ENCODE results near the gene DYSF.
"Not testable (repeated sequence)": the region's sequence is repeated elsewhere in the genome, so short reads cannot be mapped to it uniquely, and the experiment has no call there.

Gene DYSF

GRCh38 chr2:71618327-71619113 lies 165.2 kb downstream of the DYSF start:
- DNase-seq, result peak; percentile 31

DNA sequence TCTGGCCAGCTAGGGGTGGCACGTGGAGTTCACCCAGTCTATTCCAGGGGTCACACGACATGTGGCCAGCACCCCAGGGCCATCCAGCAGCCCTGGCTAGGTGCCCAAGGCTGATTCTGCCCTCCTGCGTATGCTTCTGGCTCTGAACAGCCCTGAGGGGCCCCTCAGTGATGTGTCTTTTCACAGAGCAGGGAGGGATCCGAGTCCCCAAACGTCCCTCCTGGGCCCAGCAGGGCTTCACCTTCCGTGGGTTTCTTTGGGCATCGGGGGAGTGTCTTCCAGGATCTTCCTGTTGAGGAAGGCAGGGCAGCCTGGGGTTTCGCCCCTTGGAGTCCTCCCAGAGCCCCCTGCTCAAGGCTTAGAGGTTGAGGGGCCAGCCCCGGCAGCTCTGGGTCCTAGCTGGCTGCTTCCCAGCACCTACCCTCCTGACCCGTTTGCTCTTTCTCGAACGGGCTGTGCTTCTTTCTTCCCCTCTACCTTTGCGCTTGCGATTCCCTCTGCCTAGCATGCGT lies 165.9 kb downstream of the DYSF start:
- peak; percentile 29 for DNase-seq

DNA sequence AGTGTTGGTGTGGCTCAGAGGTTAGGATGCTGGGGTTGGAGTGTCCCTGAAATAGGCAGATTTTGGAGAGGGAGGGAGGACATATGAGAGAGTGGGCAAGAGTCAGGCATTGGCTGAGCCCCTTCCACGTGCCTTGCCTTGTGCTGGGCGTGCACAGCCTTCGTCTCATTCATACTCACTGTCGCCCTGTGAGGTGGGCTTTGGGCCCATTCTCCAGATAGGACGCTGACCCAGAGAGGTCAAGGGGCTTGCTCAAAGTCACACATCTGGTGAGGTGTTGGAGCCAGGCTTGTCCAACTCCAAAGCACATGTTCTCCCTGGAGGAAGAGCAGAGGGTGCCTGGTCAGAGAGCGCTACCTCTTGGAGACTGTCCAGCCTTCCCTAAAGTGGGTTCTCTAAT lies 166.8 kb downstream of the DYSF start:
- peak; percentile 8 for DNase-seq

DNA sequence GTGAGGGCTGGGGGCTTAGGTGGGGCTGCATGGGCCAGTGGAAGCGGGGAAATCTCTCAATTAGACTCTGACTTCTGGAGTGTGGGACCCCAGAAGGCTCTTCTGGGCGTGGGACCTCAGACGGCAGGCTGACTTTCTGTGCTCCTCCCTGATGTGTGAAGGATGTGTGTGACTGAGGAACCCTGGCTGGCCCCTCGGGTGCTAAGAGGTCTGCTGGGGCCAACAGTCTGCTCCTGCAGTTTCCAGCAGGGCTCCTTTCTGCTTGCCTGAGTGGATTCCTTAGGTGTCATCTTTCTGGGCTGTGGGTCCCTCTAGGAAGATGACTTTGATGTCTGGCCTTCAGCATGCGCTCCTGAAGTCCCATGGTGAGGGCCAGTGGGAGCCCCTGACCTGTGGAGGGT lies 167.5 kb downstream of the DYSF start:
- peak; percentile 13 for DNase-seq

GRCh38 chr2:71629273-71629672 lies 175.9 kb downstream of the DYSF start:
- DNase-seq, result no peak

DNA sequence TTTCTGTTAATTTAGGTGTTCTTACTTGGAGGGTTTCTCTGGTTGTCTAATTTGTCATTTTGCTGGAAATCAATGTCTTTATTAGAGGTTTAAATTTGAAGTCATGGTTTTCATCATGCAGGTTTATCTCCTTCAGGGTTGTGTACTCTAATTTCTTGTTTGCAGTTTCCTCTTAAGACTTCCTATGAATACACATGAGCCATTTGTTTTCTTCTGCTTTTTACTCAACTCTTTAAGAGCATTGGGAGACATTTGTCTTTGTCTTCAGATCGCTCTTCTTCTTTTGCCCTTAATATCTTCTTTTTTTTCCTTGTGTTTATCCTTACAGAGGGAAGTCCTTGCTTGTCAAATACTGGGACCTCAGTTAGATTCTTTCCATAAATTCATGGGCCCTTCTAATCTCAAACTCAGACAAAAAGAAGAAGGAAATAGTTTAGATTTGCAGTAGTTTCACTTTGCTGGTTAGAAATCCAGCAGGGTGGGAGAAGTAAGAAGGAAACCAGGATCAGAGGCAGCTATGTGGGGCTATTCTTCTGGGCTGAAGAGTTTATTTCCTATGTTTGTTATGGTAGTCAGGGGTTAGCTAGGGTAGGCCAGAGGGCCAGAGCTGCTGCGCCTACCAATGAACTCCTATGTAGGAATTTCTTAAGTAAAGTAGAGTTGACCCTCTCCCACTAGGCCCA lies 176.6 kb downstream of the DYSF start:
- DNase-seq, result no peak

DNA sequence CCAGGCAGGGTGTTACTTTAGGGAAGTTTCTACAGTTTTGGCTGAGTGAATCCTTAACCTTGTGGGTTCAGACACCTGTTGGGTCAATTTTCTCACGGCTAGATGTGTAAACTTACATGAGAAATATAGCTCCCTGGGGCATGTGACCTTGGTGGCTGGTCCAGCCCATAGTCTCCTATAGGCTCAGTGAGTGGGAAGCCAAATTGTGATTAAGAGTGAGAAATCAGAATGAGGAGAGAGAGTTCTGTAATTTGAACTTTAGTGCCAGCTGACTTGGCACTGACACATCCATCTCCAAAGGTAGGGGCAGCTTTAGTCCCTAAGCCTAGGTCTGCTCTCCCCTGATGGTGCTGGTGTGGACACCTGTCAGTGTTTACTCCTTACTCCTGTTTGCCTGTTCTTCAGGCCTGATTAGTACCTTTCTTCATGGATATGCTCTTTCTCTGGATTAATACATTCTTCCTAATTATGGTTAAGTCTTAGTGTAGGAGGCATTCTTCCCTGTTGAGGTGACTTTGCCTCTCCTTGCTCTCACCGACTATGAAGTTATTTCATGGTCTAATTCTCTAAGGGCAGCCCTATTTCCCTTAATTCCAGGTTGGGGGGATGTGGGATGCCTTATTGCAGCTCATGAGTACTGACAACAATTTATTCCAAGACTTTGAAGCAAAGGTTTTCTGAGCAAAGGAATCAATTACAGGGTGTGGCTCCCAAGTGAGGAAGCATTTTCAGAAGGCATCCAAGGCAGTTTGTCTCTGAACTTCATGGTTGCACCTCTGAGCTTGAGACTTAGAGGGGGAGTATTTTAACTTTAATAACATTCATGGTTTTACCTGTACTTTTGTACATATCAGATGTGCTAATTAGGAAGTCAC lies 177.3 kb downstream of the DYSF start:
- DNase-seq, result no peak

DNA sequence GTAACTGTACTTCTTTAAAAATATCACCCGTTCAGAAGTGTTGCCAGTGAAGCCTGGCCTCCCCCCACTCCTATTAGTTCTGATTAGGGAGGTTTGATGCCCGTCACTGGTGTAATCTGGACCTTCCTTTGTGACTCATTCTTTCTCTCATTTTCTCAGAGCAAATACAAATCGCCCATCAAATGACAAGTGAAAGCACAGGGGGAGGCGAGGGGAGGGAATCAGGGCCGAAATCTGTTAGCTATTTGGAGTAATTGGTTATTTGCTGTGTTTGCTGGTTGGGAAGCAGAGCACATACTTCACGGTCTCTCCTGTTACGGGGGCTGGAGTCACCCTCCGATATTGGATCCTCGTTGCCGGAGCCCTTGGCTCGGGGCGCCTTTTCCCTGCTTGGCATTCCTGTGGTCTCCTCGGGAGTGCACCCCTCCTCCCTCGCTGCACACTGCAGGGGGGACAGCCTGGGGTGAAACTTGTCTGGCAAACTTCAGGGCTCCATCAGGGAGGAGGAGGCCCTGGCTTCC lies 178.1 kb downstream of the DYSF start:
- DNase-seq, result peak; percentile 64

DNA sequence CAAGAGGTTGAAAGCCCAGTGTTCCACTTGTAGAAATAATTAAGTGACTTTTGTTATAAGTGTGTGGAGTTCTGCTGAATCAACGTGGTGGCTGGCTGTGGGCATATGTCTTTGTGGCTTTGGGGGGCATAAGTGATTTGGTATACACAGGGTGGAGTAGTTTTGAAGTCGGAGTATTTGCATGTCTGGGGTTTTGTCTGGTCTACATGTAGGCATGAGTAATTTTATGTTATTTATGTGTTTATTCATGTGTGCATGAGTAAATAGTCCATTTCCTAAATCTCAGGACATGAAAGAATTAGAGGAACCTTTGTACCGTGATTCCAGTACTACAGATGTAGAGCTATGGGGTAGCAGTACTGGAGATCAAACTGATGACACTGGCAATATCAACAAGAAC lies 179.7 kb downstream of the DYSF start:
- DNase-seq, result no peak

GRCh38 chr2:71634567-71634966 lies 181.2 kb downstream of the DYSF start:
- DNase-seq, result no peak

DNA sequence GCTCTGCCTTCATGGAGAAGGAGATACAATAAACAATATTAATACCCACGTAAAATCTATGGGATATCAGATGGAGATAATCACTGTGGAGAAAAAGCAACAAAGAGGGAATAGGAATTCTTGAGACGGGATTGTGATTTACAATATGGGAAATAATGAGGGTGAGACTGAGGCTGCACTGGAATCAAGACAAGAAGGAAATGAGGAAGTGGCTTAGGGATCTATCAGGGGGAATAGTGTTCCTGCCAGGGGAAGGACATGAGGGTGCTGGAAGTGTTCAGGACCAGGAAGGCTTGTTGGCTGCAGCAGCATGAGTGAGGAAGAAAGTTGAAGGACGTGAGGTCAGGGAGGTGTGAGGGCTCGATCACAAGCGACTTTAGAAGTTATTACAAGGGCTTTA lies 182.4 kb downstream of the DYSF start:
- DNase-seq, result no peak

GRCh38 chr2:71637168-71637567 lies 183.8 kb downstream of the DYSF start:
- no peak for DNase-seq

GRCh38 chr2:71637736-71638135 lies 184.4 kb downstream of the DYSF start:
- no peak for DNase-seq

DNA sequence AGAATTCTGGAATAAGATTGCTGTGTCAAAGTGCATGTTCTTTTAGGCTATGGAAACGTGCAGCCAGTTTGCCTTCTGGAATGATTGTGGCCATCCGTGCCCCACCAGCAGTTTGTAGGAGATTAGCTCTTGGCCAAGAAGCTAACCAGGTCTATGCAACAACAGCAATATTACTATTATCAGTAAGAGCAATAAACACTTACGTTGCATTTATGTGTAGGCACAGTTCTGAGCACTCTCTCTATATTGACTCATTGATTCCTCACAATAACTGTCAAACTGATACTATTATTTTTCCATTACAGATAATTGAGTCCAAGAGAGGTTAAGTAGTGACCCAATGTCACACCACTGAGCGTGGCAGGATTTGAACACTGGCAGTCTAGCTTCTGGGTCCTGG lies 186.4 kb downstream of the DYSF start:
- no peak for DNase-seq

- no peak for DNase-seq
Observed at GRCh38 chr2:71640489-71640888, 187.1 kb downstream of the DYSF start.

GRCh38 chr2:71643674-71644357 lies 190.5 kb downstream of the DYSF start:
- no peak for DNase-seq

- DNase-seq, result peak; percentile 65
Observed at GRCh38 chr2:71646028-71646427, 192.7 kb downstream of the DYSF start.

DNA sequence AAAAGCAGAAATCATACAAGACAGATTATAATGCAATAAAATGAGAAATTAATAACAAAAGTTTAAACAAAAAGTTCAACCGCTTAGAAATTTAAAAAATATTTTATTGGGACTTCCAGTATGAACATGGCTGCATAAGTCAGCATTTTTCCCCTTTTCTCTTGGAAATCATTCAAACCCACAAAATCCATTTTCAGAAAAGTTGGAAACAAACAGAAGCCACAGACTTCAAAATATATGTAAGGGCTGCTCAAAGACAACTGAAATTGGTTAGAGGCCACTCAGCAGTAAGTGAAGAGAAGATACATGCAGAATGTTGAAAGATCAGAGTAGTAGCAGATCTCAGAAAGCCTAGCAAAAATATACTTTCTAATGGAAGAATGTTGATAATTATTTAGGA lies 194.0 kb downstream of the DYSF start:
- DNase-seq, result no peak

DNA sequence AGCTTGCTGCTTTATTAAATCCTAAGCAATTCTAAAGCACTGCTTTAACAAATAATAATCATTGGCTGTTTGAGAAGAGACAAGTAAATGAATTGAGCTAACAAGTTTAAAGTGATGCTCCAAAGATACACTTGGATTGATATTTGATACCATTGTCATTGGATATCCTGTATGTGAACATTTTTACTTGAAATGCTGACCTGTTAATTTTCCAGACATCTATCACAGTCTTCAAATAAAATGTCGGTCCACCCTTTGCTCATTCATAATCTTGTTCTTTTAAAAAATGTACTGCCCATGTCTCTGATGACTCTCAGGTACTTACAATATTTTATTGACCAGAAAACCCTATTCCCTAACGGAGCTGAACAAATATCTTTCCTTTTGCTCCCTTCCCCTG lies 202.1 kb downstream of the DYSF start:
- no peak for DNase-seq

GRCh38 chr2:71658256-71658655 lies 204.9 kb downstream of the DYSF start:
- not testable (repeated sequence) for DNase-seq

GRCh38 chr2:71658771-71659170 lies 205.4 kb downstream of the DYSF start:
- DNase-seq, result no peak

GRCh38 chr2:71659868-71660518 lies 206.6 kb downstream of the DYSF start:
- DNase-seq, result peak; percentile 8
